ENCODE data around the gene TGM5.

DNA sequence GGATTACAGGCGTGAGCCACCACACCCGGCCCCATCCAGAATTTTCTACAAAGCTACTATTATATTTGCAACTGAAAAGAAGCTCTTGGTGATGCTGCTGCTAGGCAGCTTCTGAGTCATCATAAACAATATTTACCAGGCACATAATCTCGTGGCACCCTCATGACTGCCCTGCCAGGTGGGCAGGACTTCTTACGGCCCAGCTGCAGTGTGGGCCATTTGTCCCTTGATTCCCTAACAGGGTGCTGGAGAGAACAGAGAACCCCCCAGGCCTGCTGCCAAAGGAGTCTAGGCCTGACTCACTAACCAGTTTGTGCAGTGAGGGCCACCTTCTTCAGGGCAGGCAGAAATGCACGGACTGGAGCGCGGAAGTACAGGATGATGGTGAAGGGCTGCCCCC lies 50.8 kb downstream of the TGM5 start:
- TF ChIP-seq CTCF (IDR thresholded peaks at IDR 0.05) (no peak), POLR2A (IDR thresholded peaks at IDR 0.05) (no peak)

Measured in adrenal gland (tissue), 5 donors.